ENCODE measurements around the gene NLN.
"Not testable (repeated sequence)": the region's sequence is repeated elsewhere in the genome, so short reads cannot be mapped to it uniquely, and the experiment has no call there.

Gene NLN

DNA sequence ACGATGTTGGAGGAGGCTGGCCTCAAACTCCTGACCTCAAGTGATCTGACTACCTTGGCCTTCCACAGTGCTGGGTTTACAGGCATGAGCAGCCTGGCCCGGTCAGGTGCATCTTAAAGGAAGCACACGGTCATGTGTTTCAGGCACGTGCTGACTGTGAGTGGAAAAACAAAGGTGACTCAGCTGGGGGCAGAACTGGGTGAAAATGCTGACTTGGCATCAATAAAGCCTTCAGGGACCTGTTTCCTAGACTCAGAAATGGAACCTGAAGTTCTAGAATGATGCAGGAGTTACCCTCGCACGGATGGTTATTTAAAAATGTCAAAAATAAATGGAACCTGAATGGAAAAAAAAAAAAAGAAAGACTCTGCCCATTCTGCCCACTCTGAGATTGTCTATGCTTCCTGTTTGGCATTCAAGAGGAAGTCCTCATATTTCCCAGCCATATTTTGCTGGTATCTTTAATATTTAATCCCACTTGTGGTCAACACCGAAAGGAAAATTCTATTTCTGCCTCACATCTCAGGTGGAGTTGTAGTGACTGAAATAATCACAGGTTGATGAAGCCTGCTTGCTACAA lies 12.3 kb downstream of the NLN start:
- not testable (repeated sequence) for DNase-seq

- no peak for DNase-seq
Measured at GRCh38 chr5:65734921-65735320, 12.9 kb downstream of the NLN start.

- no peak for DNase-seq
Measured at GRCh38 chr5:65736011-65736410, 14.0 kb downstream of the NLN start.

GRCh38 chr5:65737842-65738241 lies 15.8 kb downstream of the NLN start:
- no peak for DNase-seq

GRCh38 chr5:65738305-65738704 lies 16.3 kb downstream of the NLN start:
- no peak for DNase-seq

DNA sequence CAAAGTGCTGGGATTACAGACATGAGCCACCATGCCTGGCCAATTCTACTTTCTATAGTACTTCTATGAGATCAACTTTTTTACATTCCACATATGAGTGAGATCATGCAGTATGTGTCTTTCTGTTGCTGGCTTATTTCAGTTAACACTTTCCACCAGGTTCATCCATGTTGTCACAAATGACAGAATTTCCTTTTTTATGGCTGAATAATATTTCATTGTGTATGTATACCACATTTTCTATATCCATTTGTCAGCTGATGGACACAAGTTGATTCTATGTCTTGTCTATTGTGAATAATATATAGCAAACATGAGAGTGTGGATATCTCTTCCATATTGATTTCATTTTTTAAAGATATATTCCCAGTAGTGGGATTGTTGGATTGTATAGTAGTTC lies 17.2 kb downstream of the NLN start:
- DNase-seq, result no peak

GRCh38 chr5:65742565-65743231 lies 20.7 kb downstream of the NLN start:
- peak; percentile 47 for DNase-seq

GRCh38 chr5:65749221-65749844 lies 27.3 kb downstream of the NLN start:
- DNase-seq, result no peak

- no peak for DNase-seq
Measured at GRCh38 chr5:65749956-65750355, 28.0 kb downstream of the NLN start.

- no peak for DNase-seq
Measured at GRCh38 chr5:65750938-65751337, 28.9 kb downstream of the NLN start.

DNA sequence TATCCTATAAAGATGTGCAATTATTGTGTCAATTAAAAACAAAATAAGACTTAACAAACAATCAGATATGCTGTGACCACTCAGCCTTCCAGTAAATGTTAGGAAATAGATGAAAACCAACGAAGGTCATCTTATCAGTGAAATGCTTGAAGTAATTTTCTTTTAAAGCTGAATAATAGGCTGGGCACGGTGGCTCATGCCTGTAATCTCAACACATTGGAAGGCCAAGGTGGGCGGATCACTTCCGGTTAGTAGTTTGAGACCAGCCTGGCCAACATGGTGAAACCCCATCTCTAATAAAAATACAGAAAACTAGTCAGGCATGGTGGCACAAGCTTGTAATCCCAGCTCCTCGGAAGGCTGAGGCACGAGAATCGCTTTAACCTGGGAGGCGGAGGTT lies 31.2 kb downstream of the NLN start:
- DNase-seq, result no peak

DNA sequence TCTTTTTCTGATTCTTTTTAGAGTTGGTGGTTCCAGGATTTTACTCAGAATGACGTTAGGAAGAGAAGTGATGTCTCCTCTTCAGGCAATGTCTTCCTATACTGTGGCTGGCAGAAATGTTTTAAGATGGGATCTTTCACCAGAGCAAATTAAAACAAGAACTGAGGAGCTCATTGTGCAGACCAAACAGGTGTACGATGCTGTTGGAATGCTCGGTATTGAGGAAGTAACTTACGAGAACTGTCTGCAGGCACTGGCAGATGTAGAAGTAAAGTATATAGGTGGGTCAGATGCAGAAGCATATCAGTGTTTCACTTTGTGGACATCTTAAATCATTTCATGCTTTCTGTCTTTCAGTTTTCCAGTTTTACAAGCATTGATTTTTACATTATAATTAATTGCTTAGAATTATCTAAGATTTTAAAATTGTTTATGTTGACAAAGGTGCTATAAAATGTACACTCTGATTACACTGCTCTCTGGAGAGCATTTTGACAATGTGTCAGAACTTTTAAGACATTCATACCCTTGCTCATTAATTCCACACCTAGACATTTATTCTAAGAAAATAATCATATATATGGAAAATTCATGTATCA lies 36.6 kb downstream of the NLN start:
- DNase-seq, result no peak

- DNase-seq, result no peak
Measured at GRCh38 chr5:65760504-65761275, 38.7 kb downstream of the NLN start.

- DNase-seq, result no peak
Measured at GRCh38 chr5:65762234-65762633, 40.2 kb downstream of the NLN start.

- no peak for DNase-seq
Measured at GRCh38 chr5:65765582-65765981, 43.6 kb downstream of the NLN start.

- no peak for DNase-seq
Measured at GRCh38 chr5:65766175-65766574, 44.2 kb downstream of the NLN start.

GRCh38 chr5:65766781-65767180 lies 44.8 kb downstream of the NLN start:
- no peak for DNase-seq

GRCh38 chr5:65767565-65767964 lies 45.6 kb downstream of the NLN start:
- DNase-seq, result no peak

DNA sequence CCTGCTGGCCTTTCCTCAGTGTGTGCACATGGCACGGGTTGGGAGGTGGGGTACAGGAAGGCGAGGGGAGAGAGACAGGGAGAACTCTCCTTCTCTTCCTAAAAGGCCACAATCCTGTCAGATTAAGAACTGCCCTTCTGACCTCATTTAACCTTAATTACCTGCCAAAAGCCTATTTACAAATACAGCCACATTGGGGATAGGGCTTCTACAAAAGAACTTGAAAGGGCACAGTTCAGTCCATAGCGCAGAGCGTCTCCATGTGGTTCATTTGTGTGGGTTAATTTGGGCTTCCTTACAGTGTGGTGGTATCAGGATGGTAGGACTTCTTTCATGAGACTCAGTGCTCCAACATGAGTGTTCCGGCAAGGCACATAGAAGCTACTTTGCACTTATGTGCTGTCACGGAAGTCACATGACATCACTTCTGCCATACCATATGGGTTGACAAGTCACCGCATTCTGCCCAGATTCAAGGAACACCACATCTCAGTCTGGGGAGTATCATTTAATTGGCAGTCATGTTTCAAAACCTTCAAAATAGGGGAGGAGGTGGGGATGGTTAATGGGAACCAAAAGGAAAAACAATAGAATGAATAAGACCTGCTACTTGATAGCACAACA lies 46.8 kb downstream of the NLN start:
- no peak for DNase-seq

GRCh38 chr5:65769539-65769938 lies 47.5 kb downstream of the NLN start:
- no peak for DNase-seq

DNA sequence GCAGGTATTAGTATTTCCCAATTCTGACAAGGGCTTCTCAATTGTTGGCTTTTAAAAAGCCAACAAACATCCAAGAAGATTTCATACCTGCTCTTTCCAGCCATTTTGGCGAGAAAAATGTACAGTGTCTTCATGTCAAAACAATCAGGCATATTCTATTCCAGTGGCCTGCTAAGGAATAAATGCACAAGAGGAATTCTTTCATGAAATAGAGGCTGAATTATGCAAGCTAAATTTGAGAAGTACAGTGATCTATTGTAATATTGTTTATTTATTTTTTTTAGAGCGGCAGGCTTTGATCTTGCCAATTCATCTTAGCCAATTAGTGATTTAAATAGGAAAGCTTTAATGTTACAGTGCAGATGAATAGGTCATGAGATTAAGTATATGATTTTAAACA lies 49.3 kb downstream of the NLN start:
- no peak for DNase-seq

- not testable (repeated sequence) for DNase-seq
Measured at GRCh38 chr5:65772963-65773362, 51.0 kb downstream of the NLN start.

DNA sequence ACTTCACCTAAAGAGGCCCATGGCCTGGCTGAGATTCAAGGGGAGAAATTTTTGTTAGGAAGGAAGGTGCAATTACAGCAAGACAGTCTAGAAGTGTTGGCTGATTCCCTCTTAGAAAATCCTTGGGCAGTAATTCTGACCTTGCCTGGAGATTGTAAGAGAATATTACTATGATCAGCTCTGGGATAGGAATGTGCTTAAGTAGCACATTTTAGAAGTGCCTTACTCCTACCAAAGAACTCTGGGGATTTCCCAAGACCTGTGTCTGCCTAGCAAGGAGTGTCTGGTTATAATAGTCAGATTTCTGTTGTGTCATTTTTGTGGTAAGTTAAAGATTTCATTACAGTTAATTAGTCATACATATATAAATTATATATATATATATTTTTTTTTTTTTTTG lies 52.3 kb downstream of the NLN start:
- no peak for DNase-seq
